Femur (tissue), 1 donor: Measurements from ENCODE around the gene TIMMDC1.
"Not testable (repeated sequence)": the region's sequence is repeated elsewhere in the genome, so short reads cannot be mapped to it uniquely, and the experiment has no call there.

Experiments
- DNase-seq: peaks from one replicate; pipeline ENCODE4 v3.0.0-alpha.2; 2017

The TIMMDC1 gene

DNA sequence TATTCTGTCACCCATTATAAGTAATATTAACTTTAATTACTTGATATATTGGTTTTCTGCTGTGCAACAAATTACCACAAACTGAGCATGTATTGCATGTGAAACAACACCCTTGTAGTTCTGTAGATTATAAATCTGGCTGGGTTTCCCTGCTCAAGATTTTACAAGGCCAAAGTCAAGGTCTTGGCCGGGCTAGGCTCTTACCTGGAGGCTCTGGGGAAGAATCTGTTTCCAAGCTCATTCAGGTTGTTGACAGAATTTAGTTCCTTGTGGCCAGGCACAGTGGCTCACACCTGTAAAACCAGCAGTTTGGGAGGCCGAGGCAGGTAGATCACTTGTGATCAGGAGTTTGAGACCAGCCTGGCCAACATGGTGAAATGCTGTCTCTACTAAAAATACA is 16.3 kb downstream of the TIMMDC1 start:
- no peak for DNase-seq

DNA sequence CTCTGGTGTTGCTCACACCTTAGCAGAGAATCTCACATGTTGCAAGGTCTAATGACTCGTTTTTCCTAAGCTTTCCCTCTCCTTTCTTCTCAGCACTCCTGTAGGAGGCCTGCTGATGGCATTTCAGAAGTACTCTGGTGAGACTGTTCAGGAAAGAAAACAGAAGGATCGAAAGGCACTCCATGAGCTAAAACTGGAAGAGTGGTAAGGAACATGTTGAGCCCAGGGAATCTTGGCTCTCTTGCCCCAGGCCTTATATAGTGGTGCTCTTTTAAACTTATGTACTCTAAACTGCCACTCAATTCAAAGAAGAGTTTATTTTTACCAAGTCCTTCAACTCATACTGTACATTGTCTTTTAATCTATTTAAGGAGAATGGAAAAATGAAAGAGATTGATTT is 18.8 kb downstream of the TIMMDC1 start:
- DNase-seq = no peak

GRCh38 chr3:119518026-119518425 is 19.7 kb downstream of the TIMMDC1 start:
- DNase-seq = no peak

GRCh38 chr3:119524931-119525662 is 26.8 kb downstream of the TIMMDC1 start:
- no peak for DNase-seq

DNA sequence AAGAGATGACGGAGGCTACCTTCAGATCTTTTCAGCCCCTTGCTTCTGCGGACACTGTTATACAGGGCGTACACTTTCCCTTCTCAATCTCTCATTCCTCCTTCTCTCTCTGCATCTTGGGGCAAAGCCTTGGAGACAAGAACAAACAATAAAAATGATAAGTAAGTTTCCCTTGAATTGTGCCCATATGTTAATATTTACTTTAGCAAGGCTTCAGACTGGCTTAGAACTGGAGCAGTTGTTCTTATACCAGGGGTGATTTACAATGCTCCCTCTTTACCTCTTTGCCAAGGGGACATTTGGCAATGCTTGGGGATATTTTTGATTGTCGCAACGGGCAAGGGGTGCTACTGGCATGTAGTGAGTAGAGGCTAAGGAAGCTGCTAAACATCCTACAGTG is 29.4 kb downstream of the TIMMDC1 start:
- no peak for DNase-seq

DNA sequence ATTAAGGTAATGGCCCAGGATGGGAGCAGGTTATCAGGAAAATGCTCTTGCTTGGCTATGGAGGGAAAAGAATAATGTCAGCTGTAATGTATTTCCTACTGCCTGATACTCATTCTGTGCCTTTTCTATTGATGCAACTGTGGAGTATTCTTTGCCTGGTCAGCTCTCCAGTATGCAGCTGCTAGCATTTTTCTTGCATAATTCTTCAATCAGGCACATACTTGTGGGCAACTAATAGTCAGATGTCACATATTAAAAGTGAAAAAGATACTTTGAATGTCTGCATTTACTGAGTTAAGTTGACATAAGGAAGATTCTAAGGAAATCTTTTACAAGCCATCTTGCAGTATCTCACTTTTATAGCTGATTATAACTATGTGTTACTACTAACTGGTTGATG is 31.5 kb downstream of the TIMMDC1 start:
- DNase-seq = no peak

DNA sequence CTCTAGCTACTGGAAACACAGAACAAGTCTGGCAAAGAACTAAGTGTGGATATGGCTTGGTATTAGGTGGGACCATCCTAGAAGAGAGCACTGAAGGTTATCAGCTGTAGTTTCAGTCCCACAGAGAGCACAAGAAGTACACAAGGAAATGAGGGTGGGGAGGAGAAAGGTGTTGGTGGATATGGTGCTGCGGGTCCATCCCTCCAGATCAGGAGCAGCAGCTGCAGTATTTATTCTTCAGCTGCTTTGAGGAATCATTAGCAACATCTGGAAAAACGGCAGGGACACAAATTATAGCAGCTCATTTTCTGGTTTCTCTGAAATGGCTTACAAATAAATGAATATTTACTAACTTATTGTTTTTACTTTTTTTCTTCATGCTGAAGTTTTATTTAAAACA is 32.1 kb downstream of the TIMMDC1 start:
- DNase-seq = no peak

DNA sequence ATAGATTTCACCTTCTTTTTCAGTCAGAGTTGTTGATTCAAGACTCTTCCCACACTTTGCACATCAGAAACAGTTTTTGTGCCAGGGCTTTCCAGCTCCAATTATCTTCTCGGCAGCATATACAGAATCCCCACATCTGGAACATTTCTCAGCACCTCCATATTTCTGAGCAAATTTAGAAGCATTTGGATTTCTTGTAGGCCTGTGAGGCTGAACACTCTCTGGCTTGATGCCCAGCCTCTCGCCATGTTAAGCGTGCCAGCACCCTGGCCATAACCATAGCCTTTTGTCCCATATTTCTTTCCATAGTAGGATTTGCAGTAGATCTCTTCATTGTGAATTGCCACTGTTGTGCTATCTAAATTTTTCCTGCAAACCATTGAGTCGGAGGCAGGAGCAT is 32.8 kb downstream of the TIMMDC1 start:
- no peak for DNase-seq

DNA sequence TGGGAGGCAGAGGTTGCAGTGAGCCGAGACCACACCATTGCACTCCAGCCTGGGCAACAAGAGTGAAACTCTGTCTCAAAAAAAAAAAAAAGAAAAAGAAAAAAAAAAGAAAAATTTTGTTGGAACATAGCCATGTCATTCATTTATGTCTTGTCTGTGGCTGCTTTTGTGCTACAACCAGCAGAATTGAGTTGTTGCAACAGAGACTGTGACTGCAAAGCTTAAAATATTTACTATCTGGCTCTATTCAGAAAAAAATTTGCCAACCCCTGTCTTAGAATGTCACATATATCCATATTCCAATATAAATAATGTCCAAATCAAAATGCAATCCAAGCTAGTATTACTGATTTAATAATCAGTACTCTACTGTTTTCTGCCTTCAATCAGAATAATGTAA is 35.9 kb downstream of the TIMMDC1 start:
- DNase-seq = no peak

- DNase-seq = no peak
Measured at GRCh38 chr3:119536757-119537156, 38.4 kb downstream of the TIMMDC1 start.

GRCh38 chr3:119538772-119539171 is 40.4 kb downstream of the TIMMDC1 start:
- DNase-seq = no peak

DNA sequence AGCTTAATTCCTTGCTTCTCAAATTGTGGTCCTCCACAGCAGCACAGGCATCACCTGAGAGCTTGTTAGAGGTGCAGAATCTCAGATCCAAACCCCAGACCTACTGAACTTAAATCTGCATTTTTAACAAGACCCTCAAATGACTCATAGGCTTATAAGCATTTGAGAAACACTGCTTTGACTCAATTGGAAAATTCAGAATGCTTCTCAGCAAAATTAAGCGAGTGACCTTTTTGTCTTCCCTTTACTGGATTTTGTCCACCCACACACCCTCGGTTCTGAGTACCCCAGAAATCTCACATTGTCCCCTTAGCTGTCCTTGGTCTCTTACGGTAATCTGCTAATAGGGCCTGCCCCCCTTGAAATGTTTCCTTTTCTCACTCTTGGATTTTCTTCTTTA is 43.2 kb downstream of the TIMMDC1 start:
- no peak for DNase-seq

DNA sequence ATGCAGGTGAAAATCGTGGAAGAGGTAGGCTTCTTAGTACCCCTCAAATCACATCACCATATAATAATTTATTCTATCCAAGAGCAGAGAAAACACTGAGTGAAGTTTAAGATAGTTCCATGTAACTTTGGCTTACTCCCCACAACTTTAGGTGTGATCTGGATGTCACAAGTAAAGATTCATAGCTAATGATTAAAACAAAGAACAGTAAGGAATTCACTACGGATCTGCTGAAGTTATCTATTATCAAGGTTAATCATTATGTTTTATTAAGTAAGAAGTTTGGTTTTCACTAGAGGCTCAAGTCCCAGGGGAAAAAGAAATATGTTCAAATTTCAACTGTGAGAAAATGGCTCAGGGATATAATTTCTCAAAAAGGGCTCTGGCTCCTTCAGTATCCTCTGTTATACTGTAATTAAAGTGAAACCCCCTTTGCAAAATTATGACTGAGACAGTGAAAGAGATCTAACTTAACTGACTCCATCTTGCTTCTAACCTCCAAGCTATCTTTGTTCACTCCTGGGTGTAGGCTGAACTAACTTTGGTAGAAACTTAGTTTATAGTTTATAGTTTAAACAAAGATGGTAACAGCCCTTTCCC is 43.9 kb downstream of the TIMMDC1 start:
- no peak for DNase-seq

GRCh38 chr3:119543147-119543546 is 44.8 kb downstream of the TIMMDC1 start:
- no peak for DNase-seq

DNA sequence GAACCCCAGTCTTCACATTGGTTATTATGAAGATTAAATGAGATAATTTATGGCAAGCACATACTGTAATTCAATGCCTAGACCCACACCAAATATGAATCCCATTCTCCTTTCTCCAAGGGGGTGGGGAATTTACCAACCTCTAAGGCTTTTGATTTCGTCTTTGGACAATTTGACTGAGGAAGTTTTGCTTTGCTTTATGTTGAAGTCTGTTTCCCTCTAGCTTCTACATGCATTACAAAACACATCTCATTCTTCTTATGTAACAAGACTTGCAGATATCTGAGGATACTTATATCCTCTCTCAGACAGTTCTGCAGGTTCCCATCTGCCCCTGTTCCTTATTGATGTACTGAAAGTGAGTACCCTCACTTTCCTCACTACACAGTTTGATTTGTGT is 48.9 kb downstream of the TIMMDC1 start:
- no peak for DNase-seq

GRCh38 chr3:119548341-119548740 is 50.0 kb downstream of the TIMMDC1 start:
- DNase-seq = no peak

- DNase-seq = no peak
Measured at GRCh38 chr3:119550192-119550910, 52.0 kb downstream of the TIMMDC1 start.

- no peak for DNase-seq
Measured at GRCh38 chr3:119551598-119551997, 53.3 kb downstream of the TIMMDC1 start.

GRCh38 chr3:119552928-119553327 is 54.6 kb downstream of the TIMMDC1 start:
- DNase-seq = not testable (repeated sequence)

- DNase-seq = no peak
Measured at GRCh38 chr3:119553823-119554415, 55.6 kb downstream of the TIMMDC1 start.

GRCh38 chr3:119555309-119555735 is 57.0 kb downstream of the TIMMDC1 start:
- no peak for DNase-seq

- DNase-seq = no peak
Measured at GRCh38 chr3:119555929-119556328, 57.6 kb downstream of the TIMMDC1 start.

- DNase-seq = no peak
Measured at GRCh38 chr3:119557192-119557876, 59.0 kb downstream of the TIMMDC1 start.
